Neuronal stem cell (in vitro differentiated cells): Measurements from ENCODE around the gene DGKD.

Experiments used
- DNase-seq: peaks from one replicate; pipeline ENCODE4 v3.0.0-alpha.2; 2013; ENCODE audit warnings: low spot score
- H2AFZ ChIP-seq: one replicate; pipeline ENCODE4 v1.6.1; 2013; ENCODE audit warnings: mild to moderate bottlenecking, low read length, inconsistent platforms
- H2AK5ac ChIP-seq: 2 replicates; pipeline ENCODE4 v1.6.1; 2013; ENCODE audit warnings: low read depth, mild to moderate bottlenecking, inconsistent platforms, low read length, moderate library complexity, mixed read lengths
- H2BK120ac ChIP-seq: 2 replicates; pipeline ENCODE4 v1.6.1; 2013; ENCODE audit warnings: low read depth, mild to moderate bottlenecking, inconsistent platforms, low read length, moderate library complexity, mixed read lengths
- H2BK12ac ChIP-seq: one replicate; pipeline ENCODE4 v1.6.1; 2013; ENCODE audit warnings: low read length, inconsistent platforms
- H2BK15ac ChIP-seq: 2 replicates; pipeline ENCODE4 v1.6.1; 2013; ENCODE audit warnings: mild to moderate bottlenecking, low read length, inconsistent platforms, mixed read lengths
- H2BK5ac ChIP-seq: one replicate; pipeline ENCODE4 v1.6.1; 2013; ENCODE audit warnings: inconsistent platforms, mild to moderate bottlenecking, low read length, moderate library complexity
- H3K14ac ChIP-seq: one replicate; pipeline ENCODE4 v1.6.1; 2013; ENCODE audit warnings: low read length, inconsistent platforms
- H3K18ac ChIP-seq: 2 replicates; pipeline ENCODE4 v1.6.1; 2013; ENCODE audit warnings: low read length, inconsistent platforms
- H3K23ac ChIP-seq: 2 replicates; pipeline ENCODE4 v1.6.1; 2013; ENCODE audit warnings: low read depth, mild to moderate bottlenecking, mixed read lengths, low read length, inconsistent platforms; ENCODE audit not compliant: poor library complexity
- H3K27ac ChIP-seq: replicated peaks from 3 replicates; pipeline ENCODE4 v1.5.1; 2013; ENCODE audit warnings: low read length, inconsistent platforms
- H3K27me3 ChIP-seq, 3 experiments: 2 replicates each; pipeline ENCODE4 v1.6.1; 2013; ENCODE audit warnings: low read length in 3 of 3, mild to moderate bottlenecking in 2 of 3, inconsistent platforms in 1 of 3, low read depth in 1 of 3, mixed read lengths in 1 of 3, moderate library complexity in 1 of 3; ENCODE audit not compliant: control insufficient read depth in 3 of 3, insufficient read depth in 3 of 3
- H3K36me3 ChIP-seq, 2 donors: replicated peaks in 1 of 2; 2 replicates each; pipeline ENCODE4 v1.6.1; 2013; ENCODE audit warnings: low read length in 2 of 2; ENCODE audit not compliant: control insufficient read depth in 2 of 2, insufficient read depth in 2 of 2
- H3K4ac ChIP-seq: 2 replicates; pipeline ENCODE4 v1.6.1; 2013; ENCODE audit warnings: inconsistent platforms, mild to moderate bottlenecking, low read length, moderate library complexity
- H3K4me1 ChIP-seq, 2 donors: 1 replicate in 1 of 2; 2 replicates in 1 of 2; pipeline ENCODE4 v1.6.1; 2013; ENCODE audit warnings: low read length in 2 of 2, low read depth in 1 of 2; ENCODE audit not compliant: control insufficient read depth in 2 of 2, insufficient read depth in 1 of 2
- H3K4me2 ChIP-seq: one replicate; pipeline ENCODE4 v1.6.1; 2013; ENCODE audit warnings: mild to moderate bottlenecking, low read length, inconsistent platforms; ENCODE audit not compliant: insufficient read depth, poor library complexity, severe bottlenecking
- H3K4me3 ChIP-seq, 2 donors: 2 replicates each; pipeline ENCODE4 v1.5.1; 2013; ENCODE audit warnings: low read length in 2 of 2, mild to moderate bottlenecking in 2 of 2, inconsistent platforms in 1 of 2, moderate library complexity in 1 of 2
- H3K79me1 ChIP-seq: one replicate; pipeline ENCODE4 v1.6.1; 2013; ENCODE audit warnings: low read depth, mild to moderate bottlenecking, inconsistent platforms, low read length, moderate library complexity
- H3K9ac ChIP-seq: one replicate; pipeline ENCODE4 v1.6.1; 2013; ENCODE audit warnings: mild to moderate bottlenecking, low read depth, low read length, inconsistent platforms; ENCODE audit not compliant: poor library complexity
- H3K9me3 ChIP-seq, 2 donors: replicated peaks in 1 of 2; 2 replicates each; pipeline versions ENCODE3 to v1.6.1; 2013; ENCODE audit warnings: low read length in 2 of 2, mild to moderate bottlenecking in 2 of 2, inconsistent platforms in 1 of 2, low read depth in 1 of 2, mixed read lengths in 1 of 2, moderate library complexity in 1 of 2; ENCODE audit not compliant: control insufficient read depth in 2 of 2, insufficient read depth in 1 of 2
- H4K8ac ChIP-seq: one replicate; pipeline ENCODE4 v1.6.1; 2013; ENCODE audit warnings: low read depth, mild to moderate bottlenecking, inconsistent platforms, low read length, moderate library complexity
- H4K91ac ChIP-seq: one replicate; pipeline ENCODE4 v1.6.1; 2013; ENCODE audit warnings: low read length, low read depth, mild to moderate bottlenecking, inconsistent platforms; ENCODE audit not compliant: poor library complexity
- WGBS, 2 donors: extraction: QIAGEN DNeasy Blood & Tissue Kit; methylation state at CpG; one replicate each; pipeline ENCODE4 v1.1.7; 2013; ENCODE audit warnings: missing lambda C conversion rate in 2 of 2, mixed read lengths in 1 of 2; ENCODE audit not compliant: insufficient read length in 2 of 2, insufficient replicate concordance in 1 of 2; ENCODE audit errors: extremely low coverage in 2 of 2; 5-methylcytosine and 5-hydroxymethylcytosine counted together

DGKD gene

DNA sequence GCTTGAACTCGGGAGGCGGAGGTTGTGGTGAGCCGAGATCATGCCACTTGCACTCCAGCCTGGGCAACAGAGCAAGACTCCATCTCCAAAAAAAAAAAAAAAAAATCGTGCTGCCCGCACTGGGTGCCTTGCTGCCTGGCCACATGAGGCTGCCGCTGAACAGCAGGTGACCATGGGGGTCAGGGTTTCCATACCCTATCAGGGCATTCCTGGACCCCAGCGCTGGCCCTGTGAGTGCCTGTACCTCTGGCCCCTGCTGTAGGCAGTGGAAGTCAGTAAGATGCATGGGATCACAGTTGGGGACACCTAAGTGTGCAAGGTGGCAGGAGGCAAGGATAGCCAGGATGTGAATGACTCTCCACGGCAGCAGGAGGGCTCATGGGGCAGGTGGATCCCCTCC, 27.8 kb upstream of the DGKD start:
- Histone ChIP-seq H3K9ac (peak overlapping the region; percentile 25), H3K4me3 (peak overlapping the region in 1 of 2 donors; percentile 13), H2BK120ac (no peak overlapping the region), H4K8ac (no peak overlapping the region), H3K27me3 (peaks cover 0 to 86% (median 31%) of the 10 kb centered on the region in 3 experiments), H3K9me3 (peaks cover 0 to 2% of the 10 kb centered on the region in 2 donors), H3K4me1 (peaks cover 7 to 12% of the 10 kb centered on the region in 2 donors), H2BK5ac (no peak overlapping the region), H3K4ac (no peak overlapping the region), H3K27ac (no peak overlapping the region), H3K14ac (peak overlapping the region; percentile 21), H3K36me3 (no peaks in the 10 kb centered on the region), H3K18ac (no peak overlapping the region), H3K79me1 (no peaks in the 10 kb centered on the region), H2AFZ (no peak overlapping the region), H2AK5ac (no peak overlapping the region), H2BK12ac (no peak overlapping the region), H3K4me2 (no peak overlapping the region), H3K23ac (no peak overlapping the region), H4K91ac (no peak overlapping the region), H2BK15ac (no peak overlapping the region)
- DNase-seq: no peak
- WGBS, 2 donors: no CpG with 5 or more reads among the region's 8 CpGs

DNA sequence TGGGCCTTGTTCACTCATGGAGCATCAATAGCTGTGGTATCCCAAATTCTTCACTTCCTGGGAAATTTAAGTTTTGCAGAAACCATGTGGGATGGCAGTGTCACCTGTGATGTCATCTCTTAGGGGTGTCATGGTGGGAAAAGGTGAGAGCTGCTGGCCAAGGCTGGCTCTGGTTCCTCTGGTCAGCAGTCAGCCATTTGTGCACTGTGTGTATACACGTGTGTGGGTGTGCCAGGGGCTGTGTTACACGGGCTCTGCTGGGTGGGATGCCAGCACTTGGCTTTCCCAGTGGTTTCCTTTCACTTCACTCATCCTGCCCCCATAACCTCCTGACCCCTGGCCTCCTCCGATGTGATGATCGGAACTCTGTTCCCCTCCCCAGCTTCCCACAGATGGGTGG, 25.4 kb upstream of the DGKD start:
- Histone ChIP-seq H3K14ac (no peak overlapping the region), H3K79me1 (no peaks in the 10 kb centered on the region), H2AK5ac (no peak overlapping the region), H3K9me3 (peaks cover 0 to 2% of the 10 kb centered on the region in 2 donors), H3K9ac (no peak overlapping the region), H2BK15ac (no peak overlapping the region), H2BK5ac (no peak overlapping the region), H3K23ac (no peak overlapping the region), H3K18ac (no peak overlapping the region), H3K4me3 (no peak overlapping the region), H3K36me3 (no peaks in the 10 kb centered on the region), H4K8ac (no peak overlapping the region), H4K91ac (no peak overlapping the region), H2BK120ac (no peak overlapping the region), H3K4me2 (no peak overlapping the region), H2BK12ac (no peak overlapping the region), H3K27ac (no peak overlapping the region), H3K4ac (no peak overlapping the region), H3K27me3 (peaks cover 0 to 82% (median 47%) of the 10 kb centered on the region in 3 experiments), H2AFZ (no peak overlapping the region), H3K4me1 (peaks cover 7 to 12% of the 10 kb centered on the region in 2 donors)
- no CpG with 5 or more reads among the region's 4 CpGs for WGBS, 2 donors
- no peak for DNase-seq

DNA sequence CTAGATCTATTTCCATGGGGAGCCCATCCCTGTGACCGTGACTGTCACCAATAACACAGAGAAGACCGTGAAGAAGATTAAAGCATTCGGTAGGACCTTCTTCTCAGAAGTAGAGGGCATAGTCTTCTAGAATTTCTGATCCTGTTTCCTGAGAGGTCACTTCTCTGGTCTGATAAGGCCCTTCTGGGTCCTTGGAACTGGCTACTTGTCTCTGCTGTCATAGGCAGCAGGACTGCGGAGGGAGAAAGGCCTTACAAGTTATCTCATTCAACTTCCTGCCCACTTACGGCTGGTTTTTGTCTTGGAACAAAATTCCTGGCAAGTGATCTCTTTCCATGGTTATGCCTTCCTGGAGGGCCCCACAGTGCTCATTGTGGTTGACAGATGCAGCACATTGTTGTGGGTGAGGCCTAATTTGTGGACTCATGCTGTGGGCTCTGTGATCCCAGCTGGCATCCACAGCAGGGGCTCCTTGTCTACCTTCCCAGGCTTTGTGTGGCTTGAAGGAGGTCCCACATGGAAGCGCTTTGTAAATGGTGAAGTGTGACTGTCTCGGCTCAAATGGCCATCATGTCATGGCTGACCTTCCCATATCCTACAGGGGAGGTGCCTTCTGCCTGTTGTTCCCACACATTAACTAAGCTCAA, 24.7 kb upstream of the DGKD start:
- no peak overlapping the region for H4K91ac ChIP-seq
- H3K4ac ChIP-seq: no peak overlapping the region
- H3K9me3 ChIP-seq: peaks cover under 1 to 2% of the 10 kb centered on the region in 2 donors
- H2AFZ ChIP-seq: no peak overlapping the region
- H3K79me1 ChIP-seq: no peaks in the 10 kb centered on the region
- H3K27me3 ChIP-seq: peaks cover 0 to 82% (median 54%) of the 10 kb centered on the region in 3 experiments
- no peak overlapping the region for H2BK120ac ChIP-seq
- H3K36me3 ChIP-seq: no peaks in the 10 kb centered on the region
- no peak overlapping the region for H3K4me3 ChIP-seq
- no peak overlapping the region for H2AK5ac ChIP-seq
- peak; percentile 44 for DNase-seq
- H2BK15ac ChIP-seq: no peak overlapping the region
- H2BK12ac ChIP-seq: no peak overlapping the region
- no peak overlapping the region for H3K27ac ChIP-seq
- no peak overlapping the region for H3K14ac ChIP-seq
- no CpG with 5 or more reads among the region's 7 CpGs for WGBS, 2 donors
- no peak overlapping the region for H4K8ac ChIP-seq
- no peak overlapping the region for H3K18ac ChIP-seq
- no peak overlapping the region for H3K23ac ChIP-seq
- peaks cover 7 to 12% of the 10 kb centered on the region in 2 donors for H3K4me1 ChIP-seq
- no peak overlapping the region for H2BK5ac ChIP-seq
- H3K9ac ChIP-seq: no peak overlapping the region
- no peak overlapping the region for H3K4me2 ChIP-seq

DNA sequence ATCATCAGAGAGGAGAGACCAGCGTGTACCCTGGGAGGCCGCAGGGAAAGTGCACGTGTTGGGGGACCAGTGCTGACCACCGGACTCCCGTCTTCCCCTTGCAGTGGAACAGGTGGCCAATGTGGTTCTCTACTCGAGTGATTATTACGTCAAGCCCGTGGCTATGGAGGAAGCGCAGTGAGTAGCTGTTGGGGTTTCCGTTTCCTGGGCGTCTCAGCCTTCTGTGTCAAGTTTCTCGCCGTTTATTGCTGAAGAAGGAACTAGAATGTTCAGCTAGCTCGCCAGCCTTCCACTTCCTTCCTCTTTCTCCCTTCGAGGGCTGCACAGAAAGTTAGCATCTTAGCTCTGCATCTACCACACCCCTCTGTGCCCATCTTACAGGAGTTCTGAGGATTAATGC, 22.8 kb upstream of the DGKD start:
- DNase-seq: no peak
- H3K4ac ChIP-seq: no peak overlapping the region
- H2AK5ac ChIP-seq: no peak overlapping the region
- H3K9me3 ChIP-seq: peaks cover 2 to 6% of the 10 kb centered on the region in 2 donors
- no peak overlapping the region for H3K14ac ChIP-seq
- peaks cover 0 to 82% (median 63%) of the 10 kb centered on the region in 3 experiments for H3K27me3 ChIP-seq
- H3K36me3 ChIP-seq: no peaks in the 10 kb centered on the region
- no peak overlapping the region for H4K8ac ChIP-seq
- H2BK15ac ChIP-seq: no peak overlapping the region
- no peak overlapping the region for H4K91ac ChIP-seq
- H2BK120ac ChIP-seq: no peak overlapping the region
- no peaks in the 10 kb centered on the region for H3K79me1 ChIP-seq
- no peak overlapping the region for H2BK5ac ChIP-seq
- no peak overlapping the region for H3K27ac ChIP-seq
- peaks cover 7 to 12% of the 10 kb centered on the region in 2 donors for H3K4me1 ChIP-seq
- no peak overlapping the region for H3K9ac ChIP-seq
- no peak overlapping the region for H3K4me3 ChIP-seq
- WGBS, 2 donors: no CpG with 5 or more reads among the region's 15 CpGs
- H2AFZ ChIP-seq: no peak overlapping the region
- no peak overlapping the region for H3K23ac ChIP-seq
- no peak overlapping the region for H3K18ac ChIP-seq
- no peak overlapping the region for H2BK12ac ChIP-seq
- H3K4me2 ChIP-seq: no peak overlapping the region
